HG02938 (cell line): ENCODE data around the gene HJV.
A peak's percentile ranks its signal among the peaks of the same experiment; 100 is the strongest.

Experiments
- ATAC-seq: cut with Tn5 transposase; IDR thresholded peaks from one replicate; pipeline ENCODE4 v1.9.1; 2021; ENCODE audit warnings: mild to moderate bottlenecking, moderate library complexity; ENCODE audit not compliant: unreplicated experiment

The HJV gene

DNA sequence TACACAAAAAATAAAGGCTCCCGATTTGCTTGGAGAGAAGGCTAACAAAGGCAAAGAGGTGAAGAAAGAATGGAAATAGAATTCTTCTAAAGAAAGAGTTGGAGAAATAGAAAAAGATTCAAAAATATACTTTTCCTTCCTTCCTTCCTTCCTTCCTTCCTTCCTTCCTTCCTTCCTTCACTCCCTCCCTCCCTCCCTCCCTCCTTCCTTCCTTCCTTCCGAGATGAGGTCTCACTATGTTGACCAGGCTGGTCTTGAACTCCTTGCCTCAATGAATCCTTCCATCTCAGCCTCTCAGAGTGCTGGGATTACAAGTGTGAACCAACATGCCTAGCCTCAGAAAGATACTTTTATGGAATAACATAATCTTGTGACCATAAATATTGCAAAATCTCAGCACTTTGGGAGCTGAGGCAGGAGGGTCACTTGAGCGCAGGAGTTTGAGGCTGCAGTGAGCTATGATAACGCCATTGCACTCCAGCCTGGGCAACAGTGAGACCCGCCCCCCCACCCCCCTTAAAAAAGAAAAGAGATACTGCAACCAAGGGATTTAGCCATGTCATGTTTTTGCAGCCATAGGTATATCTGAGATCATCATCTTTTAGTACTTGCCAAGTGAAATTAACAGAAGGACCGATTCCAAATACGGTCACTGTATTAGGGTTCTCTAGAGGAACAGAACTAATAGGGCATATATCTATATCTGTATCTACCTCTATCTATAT lies 1.0 kb upstream of the HJV start:
- no peak for ATAC-seq

DNA sequence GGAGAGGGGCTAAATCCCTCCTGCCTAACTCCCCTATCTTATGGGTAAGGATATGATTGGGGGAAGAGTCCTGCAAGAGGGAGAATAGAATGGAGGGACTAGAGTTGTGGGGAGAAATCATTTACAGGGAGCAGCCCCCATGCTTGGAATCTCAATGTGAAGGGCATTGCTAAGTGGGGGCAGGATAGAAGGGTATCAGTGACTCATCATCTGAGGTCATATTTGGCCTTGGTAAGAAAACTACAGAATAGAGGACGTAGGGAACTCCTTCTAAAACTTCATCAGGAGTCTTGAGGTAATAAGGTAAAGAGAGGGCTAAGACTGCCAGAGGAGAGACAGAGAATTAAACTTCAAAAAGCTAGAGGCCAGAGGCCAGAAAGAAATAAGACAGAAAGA lies 487 bp downstream of the HJV start:
- ATAC-seq: no peak

DNA sequence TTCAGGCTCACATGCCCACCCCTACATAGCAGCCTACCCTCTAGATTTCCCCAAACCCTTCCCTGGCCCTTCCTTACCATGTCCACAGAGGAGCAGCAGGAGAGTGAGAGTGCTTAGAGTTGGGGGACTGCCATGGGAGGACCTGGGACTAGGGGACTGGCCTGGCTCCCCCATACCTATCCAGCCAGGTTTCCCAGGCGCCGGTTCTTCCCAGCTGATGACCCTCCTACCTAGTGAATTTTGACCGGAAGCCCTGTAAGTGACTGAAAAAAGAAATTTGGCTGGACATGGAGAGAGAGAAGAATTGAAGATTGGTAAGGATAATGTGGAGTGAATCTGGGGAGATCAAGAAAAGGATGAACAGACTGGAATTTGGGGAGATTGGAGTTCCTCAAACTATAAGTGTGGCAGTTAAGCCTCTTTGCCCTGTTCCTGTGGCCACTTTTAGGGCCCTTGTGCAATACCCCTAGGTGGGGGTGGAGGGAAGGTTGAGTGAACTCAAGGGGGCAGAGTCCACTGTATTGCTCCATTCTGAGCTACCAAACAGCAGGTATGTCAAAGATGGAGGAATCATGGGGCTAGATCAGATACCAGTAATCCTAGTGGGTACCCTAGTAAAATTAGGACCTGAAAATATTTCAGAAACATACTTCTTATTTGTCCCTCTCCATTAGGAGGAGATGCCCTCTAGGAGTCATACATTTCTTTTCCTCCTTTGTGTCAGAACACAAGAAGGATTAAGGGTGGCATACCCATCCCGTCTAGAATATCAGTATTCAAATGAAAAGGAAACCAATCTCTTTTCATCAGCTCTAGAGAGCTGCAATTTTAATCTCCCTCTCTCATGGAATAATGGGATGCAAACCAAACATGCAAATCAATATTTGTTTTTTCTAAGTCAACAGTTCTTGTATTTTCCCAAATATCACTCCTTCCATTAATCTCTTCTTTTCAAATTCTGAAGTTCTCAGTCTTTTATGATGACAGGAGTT lies 1.2 kb downstream of the HJV start:
- no peak for ATAC-seq

DNA sequence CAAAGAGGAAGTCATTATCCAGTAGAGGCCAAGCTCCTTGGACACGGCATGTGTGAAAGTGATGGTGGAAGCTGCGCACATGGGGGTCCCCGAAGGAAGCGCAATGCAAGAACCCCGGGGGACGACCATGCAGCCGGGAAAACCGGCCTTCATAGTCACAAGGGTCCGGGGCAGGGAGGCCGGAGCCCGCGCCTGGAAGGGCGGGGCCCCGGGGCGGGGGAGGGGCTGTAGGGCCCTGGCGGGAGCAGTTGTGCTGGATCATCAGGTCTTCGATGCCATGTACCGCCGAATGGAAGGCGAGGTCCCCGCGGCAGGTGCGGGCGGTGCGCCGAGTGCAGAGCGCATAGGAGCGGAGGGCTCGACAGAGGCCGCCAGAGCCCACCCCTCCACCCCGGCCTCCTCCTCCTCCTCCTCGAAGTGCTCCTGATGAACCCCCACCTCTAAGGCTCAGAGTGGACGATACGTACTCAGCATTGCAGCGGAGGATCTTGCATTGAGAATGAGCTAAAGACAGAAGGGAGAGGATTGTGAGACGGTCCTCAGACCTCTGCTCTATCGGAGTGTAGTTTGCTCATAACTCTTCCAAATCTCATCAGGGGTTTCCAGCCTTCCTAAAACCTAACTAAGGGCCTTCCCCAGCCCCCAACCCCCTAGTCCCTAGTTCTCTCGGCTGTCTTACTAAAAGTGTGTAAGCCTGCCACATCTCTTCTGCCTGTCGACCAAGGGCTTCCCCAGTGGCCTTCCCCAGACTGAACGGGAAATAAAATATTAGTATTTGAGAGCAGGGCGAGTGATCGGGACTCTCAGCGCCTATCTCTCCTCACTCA lies 2.1 kb downstream of the HJV start:
- no peak for ATAC-seq

DNA sequence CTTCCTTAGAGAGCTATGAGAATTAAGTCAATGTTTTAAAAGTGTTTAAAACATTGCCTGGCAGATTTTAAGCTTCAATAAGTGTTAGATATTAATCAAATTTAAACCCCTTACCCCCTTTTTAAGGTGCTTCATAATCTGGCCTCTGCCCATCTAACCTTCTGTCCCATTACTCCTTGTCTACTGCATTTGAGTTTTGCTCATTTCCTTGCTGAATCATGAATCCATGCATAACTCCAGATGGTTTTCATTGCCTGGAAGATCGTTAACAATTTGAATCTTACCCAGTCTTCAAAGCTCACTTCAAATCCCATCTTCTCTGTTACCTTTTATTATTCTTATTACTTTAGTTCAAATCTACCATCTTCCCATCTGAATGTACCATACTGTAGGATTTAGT lies 4.6 kb downstream of the HJV start:
- no peak for ATAC-seq

DNA sequence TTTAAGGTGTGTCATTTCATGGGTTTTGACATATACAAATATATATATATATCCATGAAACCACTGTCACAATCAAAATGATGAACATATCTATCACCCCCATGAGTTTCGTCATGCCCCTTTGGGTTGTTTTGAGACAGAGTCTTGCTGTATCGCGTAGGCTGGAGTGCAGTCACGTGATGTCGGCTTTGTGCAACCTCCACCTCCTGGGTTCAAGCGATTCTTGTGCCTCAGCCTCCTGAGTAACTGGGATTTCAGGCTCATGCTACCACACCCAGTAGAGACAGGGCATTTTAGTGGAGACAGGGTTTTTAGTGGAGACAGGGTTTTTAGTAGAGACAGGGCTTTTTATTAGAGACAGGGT lies 8.0 kb downstream of the HJV start:
- ATAC-seq: no peak

DNA sequence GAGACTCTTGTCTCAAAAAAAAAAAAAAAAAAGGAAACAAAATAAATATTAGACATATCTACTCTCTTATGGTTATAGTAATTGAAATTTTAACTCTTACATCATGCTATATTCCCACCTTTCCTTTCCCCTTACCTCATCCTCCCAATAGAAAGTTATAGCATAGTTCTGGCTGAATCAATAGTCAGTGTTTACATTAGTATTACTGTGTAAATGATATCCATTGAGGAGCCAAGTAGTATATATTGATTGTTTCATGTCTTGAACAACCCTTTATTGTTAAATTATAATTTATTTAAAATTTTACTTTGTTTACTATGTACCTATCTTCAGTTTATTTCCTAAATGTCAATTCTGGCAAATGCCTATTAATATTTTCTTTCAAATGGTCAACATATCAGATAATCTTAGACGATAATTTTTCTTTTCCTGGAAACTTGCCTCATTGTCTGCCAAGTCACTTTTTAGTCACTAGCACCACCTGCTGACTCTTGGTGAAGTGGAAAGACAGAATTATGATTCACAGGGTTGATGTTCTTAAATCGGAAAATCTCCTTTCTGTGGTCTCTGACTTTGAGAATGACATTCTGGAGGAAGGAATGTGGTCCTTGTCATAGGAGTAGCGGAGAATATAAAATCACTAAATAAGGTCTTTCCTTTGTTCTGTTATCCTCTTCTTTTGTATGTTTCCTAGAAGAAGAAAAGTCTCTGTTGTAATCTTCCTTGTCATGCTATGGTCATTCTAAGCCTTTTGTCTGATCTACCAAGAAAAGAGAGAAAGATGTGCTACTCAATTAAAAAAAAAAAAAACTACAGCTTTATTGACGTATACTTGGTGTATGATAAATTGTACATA lies 8.6 kb downstream of the HJV start:
- no peak for ATAC-seq

DNA sequence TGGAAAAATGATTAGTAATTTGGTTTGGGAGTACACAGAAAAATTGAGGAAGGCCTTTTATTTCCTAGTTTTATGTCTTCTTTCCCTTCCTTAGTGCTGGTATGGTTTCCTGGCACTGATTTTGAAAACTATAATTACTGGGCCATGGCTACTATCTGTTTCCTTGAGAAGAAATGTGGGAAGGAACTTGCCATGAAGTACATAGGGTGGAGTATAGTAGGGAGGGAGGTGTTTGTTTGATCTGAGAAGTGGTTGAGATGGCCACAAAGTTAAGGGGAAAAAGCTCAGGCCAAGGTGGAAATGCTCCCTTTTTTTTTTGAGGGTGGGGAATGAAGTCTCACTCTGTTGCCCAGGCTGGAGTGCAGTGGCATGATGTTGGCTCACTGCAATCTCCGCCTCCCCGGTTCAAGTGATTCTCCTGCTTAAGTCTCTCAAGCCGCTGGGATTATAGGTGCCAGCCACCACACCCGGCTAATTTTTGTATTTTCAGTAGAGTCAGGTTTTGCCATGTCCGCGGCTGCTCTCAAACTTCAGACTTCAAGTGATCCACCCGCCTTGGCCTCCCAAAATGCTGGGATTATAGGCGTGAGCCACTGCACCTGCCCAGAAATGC lies 11.3 kb downstream of the HJV start:
- no peak for ATAC-seq

DNA sequence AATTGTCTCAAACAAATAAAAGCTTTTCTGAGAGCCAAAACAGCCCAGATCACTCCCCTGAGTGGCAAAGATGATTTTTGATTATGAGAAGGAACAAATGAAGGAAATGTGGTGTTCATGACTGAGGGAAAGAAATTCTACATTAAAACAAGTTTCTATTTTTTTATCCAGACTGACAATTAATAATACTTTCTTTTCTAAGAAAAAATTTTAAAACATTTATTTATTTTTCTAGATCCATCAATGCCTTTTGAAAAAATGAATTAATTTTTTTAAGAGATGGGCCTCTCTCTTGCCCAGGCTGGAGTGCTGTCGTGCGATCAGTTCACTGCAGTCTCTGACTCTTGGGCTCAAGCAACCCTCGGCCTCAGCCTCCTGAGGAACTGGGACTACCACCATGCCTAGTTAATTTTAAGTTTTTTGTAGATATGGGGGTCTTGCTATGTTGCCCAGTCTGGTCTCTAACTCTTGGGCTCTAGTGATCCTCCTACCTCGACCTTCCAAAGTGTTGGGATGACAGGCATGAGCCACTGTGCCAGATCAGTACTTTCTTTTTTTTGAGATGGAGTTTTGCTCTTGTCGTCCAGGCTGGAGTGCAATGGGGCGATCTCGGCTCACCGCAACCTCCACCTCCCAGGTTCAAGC lies 13.9 kb downstream of the HJV start:
- no peak for ATAC-seq

DNA sequence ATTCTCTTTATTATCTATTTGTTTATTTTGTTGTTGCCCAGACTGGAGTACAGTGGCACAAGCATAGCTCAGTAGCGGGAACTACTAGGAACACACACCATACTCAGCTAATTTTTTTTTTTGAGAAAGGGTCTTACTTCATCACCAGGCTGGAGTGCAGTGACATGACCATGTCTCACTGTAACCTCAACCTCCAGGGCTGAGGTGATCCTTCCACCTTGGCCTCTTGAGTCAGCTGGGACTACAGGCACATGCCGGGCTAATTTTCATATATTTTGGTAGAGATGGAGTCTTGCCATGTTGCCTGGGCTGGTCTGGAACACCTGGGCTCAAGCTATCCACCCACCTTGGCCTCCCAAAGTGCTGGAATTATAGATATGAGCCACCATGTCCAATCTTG lies 19.8 kb downstream of the HJV start:
- ATAC-seq: no peak

DNA sequence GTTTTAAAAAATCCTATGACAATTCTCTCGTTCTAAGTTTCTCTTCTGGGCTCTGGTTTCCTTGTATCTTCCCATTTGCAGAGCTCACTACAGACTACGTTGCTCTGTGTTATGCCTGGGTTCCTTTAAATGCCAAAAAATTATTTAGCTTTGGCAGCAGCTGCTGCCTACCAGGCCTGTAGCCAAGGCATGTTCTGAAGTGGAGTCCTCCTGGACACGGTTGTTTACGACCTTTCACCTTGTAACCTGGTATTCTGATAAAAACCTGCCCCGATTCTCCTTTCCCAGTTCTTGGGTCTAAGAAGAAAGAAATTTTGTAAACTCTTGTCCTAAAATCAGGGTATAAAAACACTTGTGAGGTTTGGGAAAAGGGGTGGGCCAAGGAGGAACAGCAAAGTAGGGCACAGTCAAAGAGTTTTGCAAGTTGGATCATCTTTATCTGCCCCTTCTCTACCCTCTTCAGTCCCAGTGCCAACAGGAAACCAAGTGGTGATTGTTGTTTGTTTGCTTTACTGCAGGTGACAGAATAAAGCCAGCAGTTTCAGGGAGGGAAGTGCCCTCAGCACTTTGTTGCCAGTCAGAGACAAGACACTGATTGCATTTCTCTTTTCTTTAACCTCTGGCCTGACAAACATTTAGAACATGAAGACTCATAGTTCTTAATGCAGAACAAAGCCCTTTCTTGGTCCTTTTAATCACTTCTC lies 22.1 kb downstream of the HJV start:
- no peak for ATAC-seq

DNA sequence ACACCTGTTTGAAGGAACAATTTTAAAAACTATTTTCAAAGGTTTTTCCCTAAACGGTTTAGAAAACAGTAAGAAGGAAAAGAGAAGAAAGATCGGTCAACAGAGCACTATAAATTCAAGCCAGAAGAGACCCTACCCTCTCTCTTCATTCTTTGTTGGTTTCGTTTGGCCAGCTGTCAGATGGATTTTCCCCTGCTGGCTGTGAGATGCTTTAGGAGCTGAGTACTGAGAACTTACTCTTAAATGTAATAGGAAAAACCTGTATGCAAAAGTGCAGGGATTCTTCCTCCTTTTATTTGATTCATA lies 23.9 kb downstream of the HJV start:
- no peak for ATAC-seq

DNA sequence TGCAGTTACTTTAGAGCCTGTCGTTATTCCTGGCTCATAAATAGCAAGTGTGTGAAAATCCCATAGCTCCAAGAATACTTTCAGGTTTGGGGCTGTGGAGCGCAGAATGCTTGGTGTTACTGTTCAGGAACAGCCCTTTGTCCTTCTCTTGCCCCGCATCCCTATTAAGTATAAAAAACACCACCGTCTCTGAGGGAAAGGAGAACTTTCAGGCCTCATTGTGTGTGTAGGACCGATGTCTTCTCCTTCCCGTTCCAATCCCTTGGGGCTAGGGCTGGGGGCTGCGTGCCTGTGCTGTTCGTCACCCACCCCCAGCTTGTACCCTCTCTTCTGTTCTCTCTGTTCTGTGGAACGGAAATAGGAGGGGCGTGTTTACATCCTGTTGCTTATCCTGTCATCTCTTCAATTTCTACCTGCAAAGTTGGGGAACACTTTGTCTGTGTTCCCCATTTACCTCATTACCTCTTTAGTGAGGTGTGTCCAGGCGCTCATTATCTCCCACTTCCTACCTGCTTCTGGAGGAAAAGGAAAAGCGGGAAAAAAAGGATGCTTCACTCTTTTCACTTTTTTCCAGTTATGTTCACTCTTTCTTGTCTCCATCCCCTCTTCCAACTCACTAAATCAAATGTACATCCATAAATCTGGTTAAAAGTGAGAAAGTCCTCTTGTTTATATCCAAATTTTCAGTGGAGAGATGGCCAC lies 24.4 kb downstream of the HJV start:
- peak; percentile 34 for ATAC-seq

DNA sequence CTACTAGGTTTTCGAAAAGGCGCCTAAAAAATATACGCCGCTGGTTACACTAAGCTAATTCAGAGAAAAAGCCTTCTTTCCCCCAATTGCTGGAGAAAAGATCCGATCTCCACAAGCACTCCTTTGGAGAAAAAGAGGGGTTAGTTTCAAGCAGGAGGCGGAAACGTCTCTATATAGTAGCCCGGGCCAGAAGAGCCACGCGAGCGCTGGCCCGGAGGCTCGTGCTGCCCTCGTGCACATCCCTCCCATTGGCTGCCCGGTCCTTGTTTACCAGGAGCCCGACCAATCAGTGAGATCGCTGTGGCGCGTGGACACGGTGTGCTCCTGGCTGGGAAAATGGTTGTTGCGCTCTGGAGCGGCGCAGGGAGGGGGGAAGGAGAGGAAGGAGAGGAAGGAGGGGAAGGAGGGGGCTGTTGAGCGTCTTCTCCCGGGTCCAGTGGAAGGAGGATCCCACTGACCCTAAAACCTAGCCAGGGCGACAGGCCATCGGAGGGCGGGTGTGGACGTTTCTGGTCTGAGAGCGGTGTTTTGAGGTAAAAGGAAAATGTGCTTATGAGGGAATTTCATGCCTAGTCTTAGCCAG lies 25.0 kb downstream of the HJV start, which contains the start of gene TXNIP:
TXNIP (minus strand) TSS at position 147 of the 583 bp plus-strand sequence. CDS start 313 bp downstream, outside the sequence.
- peak; percentile 76 for ATAC-seq

DNA sequence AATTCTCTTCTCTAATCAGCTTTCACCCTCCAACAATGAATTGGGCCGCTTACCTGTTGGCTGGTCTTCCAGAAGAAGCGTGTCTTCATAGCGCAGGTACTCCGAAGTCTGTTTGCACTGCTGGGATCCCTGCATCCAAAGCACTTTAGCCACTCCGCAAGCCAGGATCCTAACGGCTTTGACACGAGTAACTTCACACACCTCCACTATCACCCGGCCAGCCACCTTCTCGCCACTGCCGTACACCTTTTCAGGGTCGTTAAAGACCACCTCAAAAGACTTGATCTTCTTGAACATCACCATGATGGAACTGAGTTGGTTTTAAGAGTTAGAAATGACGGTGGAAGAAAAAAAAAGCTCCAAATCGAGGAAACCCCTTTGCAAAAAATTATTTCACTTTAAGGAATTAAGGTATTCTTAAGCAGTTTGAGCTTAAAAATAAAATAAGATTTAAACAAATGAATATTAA lies 25.5 kb downstream of the HJV start:
- no peak for ATAC-seq

DNA sequence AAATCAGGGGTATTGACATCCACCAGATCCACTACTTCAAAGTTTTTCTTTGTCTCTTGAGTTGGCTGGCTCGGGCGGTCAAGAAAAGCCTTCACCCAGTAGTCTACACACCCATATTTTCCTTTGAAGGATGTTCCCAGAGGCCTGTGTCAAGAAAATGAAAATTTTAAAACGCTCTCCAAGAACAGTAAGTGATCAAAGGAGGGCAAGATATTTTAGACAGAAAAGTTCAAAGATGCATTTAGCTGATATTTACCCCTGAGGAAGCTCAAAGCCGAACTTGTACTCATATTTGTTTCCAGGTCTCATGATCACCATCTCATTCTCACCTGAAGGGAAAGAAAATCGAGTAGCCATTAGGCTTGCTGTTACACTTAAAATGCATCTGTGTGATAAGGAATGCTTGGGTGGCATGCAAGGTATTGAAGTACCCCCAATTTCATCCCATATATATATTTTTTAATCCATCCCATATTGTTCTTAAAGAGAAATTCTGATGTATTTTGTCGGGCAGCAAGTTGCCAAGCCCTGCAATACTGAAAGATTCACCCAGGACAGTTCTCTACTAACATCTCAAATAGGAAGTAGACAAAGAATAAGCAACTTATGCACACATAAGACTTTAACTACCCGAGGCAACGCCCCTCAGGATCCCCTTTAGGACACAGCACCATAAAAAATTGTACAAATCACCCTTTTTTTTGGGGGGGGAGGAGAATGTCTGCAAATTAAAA lies 26.2 kb downstream of the HJV start:
- no peak for ATAC-seq
